Activated CD8-positive, alpha-beta memory T cell treated with anti-CD3 and anti-CD28 coated beads for 36 hours (primary cell): ENCODE measurements around the gene SMG6. TPM values are rescaled to one million over a fixed set of nuclear protein-coding genes. Genes with fewer than 3 reads are reported as not detected.

Experiments
- CTCF ChIA-PET: fragments of 350-600 bp; sonication (Branson Sonifier 250); formaldehyde crosslinking; loops from one replicate; lab custom pipeline; 2021; ENCODE audit warnings: antibody characterized with exemption; lab: Charles Lee
- POLR2A ChIA-PET: fragments of 350-600 bp; sonication (Branson Sonifier 250); formaldehyde crosslinking; loops from one replicate; lab custom pipeline; 2021; ENCODE audit warnings: antibody characterized with exemption; lab: Charles Lee
- total RNA-seq, 2 experiments: library from RNA; stranded (reverse); gene quantifications; one replicate each; pipeline ENCODE4 v1.2.3, GENCODE V29; 2021

The SMG6 gene
- total RNA-seq, 2 experiments from 2014 or later, result 55.0 to 60.8 TPM

DNA sequence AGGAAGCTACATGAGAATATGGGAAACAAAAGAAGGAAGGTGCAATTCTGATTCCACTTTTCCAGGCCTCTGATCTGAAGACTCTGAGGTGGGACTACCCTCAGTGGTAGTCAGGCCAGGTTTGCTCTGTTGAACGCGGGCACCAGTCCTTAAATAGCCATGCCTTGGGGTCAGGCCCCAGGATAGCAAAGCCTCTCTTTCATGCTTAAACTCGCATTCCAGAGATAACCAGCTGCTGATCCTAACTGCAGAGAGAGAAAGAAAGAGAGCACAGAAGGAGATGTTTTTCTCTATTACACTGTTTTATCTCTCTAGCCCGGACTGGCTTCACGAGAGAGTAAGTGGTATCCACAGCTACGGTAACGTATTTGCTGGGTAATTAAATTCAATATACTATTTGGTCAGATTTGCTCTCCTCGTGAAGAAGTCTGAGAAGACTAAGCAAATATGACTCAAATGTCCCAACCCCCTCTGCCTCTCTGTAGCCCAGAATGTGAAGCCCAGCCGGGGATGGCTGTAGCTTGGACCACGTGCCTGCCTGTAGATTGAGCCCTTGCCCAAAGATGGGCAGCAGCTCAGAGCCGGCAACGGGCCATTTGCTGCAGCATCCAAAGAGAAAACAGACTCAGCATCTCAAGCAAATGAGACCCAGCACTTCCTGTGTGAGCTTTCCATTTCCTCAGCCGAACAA, 122.2 kb downstream of the SMG6 start:
- ChIA-PET CTCF (interaction anchor here (0.8 kb wide), 1 partner anchor 101 kb away, joined by 3 read pairs; no protein-coding TSS in a partner anchor), POLR2A (no interaction called here)

DNA sequence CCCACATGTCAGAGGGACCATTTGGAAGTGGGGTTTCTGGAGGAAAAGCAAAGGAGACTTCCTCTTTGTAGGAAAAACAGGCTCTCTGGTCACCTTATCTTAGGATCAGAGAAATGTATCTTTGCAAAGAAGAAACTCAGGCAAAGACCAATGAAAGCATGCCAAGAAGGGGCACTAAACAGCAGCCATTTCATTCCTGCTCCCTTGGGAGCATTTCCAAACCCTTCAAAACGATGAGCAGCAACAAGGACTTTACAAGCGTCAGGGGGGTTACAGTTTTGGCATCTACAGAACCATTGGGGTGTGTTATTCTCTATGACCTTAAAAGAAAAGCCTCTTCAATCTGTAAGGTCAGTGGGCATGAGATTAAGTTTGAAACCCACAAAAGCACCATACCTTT, 122.8 kb downstream of the SMG6 start:
- CTCF ChIA-PET, result interaction anchor here (0.8 kb wide), 1 partner anchor 102 kb away, joined by 3 read pairs; no protein-coding TSS in a partner anchor
- POLR2A ChIA-PET, result no interaction called here

DNA sequence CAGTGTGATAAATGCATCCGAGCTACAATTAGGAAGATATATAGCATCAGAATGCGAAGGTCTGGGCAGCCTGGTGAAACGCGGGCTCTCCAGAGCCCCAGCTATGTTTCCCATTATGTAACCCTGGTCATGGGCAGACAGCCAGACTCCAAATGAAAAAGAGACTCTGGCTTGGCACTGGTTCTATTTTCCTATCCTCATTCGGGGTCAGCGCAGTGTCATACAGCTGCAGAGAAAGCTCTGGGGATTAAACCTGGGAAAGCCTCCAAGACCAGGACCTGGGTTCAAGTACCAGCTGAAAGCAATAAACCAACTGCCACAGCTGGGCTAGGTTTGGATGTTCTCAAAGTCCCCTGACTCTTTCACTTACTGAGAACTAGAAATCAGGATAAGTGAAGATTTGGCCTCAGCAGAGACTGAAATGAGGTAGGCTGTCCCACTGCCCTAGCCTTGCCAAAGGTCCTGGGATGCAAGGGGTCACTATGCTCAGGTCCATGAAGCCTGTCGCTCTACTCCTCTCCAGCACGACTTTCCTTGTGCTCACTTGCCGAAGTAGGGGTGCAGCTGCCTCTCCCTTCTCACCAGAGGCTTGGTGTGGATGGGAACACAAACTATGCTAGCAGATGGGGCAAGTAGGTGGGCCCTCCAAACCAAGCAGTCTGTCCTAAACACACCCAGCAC, 123.8 kb downstream of the SMG6 start:
- ChIA-PET CTCF (interaction anchor here (0.6 to 1.3 kb wide), 2 partner anchors 65 to 78 kb away, joined by 3 to 4 read pairs; no protein-coding TSS in a partner anchor), POLR2A (no interaction called here)

DNA sequence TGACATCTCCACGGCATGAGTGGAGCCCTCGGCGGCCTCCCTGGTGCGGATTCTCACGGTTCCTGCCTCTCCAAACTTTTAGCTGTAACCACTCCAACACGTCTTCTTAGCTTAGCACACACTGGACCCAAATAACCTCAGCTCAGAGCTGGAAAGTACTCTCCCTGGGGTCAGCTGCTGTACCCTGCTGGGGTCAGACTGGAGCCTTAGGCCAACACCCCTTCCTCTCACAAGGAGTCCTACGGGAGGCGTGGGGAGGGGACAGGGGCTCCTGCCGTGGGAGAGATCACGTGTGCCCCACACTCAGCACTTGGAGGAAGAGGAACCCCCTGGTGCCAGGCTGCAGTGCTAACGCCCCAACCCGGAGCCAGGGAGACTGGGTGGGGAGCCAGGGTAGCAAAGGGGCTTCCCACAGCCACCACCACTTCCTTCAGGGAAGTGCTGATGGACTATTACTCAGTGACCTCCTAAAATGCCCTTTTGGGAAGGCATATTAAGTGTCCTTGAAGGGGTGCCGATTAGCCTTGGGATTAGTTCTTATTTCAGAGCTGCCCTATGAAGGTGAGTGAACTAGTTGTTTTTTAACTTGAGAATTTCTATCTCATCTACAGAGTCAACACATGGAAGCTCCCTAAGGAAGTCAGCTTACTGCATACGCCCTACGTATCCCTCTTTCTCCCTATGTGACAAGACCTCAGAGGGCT, 124.6 kb downstream of the SMG6 start:
- CTCF ChIA-PET, result interaction anchor here (0.6 to 1.3 kb wide), 2 partner anchors 66 to 79 kb away, joined by 3 to 4 read pairs; no protein-coding TSS in a partner anchor
- POLR2A ChIA-PET, result no interaction called here

DNA sequence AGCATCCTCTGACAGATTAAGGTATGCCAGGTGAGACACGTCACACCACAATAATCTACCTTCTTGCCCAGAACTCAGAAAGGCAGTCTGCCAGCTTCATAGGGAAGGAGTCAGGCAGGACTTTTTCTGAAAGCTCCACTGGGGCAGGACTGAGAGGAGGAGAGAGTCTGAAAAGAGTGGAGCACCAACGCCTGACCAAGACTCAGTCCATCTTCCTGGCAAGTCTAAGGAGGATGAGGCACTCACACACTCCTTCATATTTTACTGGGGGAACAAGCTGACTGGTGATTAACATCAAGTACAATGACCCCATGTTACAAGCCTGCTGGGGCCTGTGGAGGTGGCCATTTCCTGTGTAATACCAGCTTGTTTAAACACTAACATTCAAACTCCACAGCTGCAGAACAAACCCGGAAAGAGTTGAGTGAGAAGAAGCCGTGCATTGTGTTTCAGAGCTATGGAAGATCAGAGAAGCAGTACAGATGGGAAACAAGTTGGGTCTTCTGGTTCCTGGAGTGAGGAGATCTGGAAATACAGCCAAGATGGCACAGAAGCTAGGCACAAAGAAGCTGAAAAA, 126.3 kb downstream of the SMG6 start:
- ChIA-PET CTCF (no interaction called here), POLR2A (no interaction called here)

DNA sequence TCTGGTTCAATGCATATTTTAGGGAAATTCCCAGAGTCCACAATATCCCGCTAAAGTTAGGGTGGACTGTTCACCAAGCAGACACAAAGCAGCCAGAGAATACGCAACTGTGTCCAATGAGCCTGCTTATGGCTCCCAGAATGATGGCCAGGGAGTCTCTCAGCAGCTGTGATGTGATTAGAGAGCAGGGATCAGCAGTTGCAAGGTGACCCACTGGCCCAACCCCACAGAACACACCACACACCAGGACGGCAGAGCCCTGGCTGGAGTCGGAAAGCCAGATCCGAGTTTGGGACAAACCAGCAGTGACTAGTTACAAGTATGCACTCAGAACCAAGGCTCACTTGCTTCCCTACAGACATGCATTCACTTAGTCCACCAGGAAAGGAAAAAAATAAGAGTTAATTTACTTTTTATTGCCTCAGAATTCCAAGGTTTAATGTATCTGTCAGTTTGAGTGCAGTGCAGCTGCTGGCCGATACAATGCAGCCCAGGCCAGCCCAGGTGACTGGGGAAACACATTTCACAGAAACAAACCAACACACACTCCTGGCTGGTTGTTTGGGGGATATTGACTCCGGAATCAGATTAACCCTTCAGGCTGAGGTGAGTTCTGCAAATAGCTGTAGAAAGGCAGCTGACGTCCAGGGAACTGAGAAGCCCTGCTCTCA, 127.0 kb downstream of the SMG6 start:
- CTCF ChIA-PET, result no interaction called here
- POLR2A ChIA-PET, result no interaction called here

DNA sequence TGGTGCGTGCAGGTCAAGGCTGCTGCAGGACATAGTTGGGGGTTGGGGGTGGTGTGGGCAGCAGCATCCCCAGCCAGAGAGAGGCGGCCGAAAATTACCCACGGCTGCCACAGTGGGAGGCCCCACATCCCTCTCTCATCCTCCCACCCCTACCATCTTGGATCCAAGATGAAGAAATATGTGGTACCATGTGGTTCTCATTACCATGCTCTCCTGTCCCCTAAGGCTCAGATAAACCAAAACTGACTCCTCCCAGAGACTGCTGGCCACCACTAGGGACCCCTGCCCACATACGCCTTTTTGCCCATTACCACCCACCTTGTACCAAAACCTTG, 128.3 kb downstream of the SMG6 start:
- ChIA-PET POLR2A (no interaction called here), CTCF (no interaction called here)

DNA sequence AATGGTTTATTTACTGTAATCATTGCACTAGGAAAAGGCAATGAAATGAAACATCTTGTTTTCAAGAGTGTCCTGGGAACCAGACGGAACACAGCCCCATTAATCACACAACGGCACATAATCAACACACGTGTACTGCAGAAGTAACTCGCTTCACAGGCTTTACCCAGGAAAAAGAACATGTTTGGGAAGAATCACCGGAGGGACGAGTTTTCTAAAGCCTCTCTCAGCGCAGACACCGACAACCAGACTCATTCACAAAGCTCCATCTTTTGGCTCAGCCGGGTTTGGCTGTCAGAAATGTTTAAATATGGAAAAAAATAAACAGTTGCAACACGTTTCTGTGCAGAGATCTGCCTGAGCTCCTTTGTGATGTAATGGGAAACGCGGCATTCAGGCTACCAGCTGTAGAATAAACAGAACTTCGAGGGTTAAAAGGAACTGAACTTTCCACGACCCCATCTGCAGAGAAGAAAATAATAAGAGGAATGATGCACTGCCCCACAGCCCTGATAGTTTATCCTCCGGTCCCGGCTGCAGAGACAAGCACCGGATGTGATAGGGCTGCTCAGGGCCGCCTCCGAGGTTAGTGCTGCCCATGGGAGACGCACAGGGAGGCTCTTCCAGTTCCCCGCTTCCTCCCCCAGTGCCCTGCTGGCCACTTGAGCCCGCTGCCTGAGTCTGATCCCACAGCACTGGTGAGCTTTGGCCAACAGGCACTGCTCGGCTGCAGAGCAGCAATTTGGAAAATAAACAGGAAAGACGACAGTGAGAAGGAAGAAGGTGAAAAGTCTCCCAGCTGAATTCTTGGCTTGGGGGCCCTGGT, 128.9 kb downstream of the SMG6 start:
- POLR2A ChIA-PET, result interaction anchor here (0.6 kb wide), 1 partner anchor 38 kb away, joined by 3 read pairs; no protein-coding TSS in a partner anchor
- CTCF ChIA-PET, result no interaction called here

DNA sequence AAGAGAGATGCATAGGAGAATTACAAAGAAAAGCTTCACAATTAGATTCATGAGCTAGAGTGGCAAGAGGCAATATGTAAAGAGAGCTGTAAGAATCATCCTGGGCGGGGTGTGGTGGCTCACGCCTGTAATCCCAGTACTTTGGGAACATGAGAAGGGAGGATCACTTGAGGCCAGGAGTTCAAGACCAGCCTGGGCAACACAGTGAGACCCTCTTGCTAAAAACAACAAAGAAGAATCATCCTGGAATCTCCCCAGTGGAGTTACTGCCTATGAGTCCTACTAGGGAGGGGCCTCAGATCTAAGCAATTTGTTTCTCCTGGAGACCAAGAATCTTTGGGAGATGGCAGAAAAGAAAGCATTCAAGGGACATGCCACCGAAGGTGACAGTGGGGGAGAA, 129.6 kb downstream of the SMG6 start:
- POLR2A ChIA-PET, result interaction anchor here (0.6 kb wide), 1 partner anchor 37 kb away, joined by 3 read pairs; no protein-coding TSS in a partner anchor
- CTCF ChIA-PET, result no interaction called here

DNA sequence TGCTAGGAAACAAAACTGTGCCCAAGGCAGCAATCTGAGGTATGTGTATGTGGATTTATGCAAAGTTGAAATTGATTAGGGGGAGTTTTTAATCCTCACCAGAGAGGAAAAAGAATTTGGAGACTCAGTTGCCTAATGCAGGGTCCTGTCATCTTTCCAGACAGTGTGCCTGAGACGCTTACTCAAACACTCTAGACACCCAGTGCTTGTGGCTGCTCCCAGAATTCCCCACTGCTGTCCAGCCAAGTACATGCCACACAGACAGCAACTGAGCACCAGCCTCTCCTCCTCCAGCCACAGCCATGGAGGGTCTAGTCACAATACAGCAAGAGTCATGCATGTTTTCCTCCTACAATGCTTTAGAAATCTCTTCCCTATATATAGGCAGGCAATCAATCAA, 130.6 kb downstream of the SMG6 start:
- POLR2A ChIA-PET, result interaction anchor here (0.6 kb wide), 1 partner anchor 8 kb away, joined by 4 read pairs; no protein-coding TSS in a partner anchor
- CTCF ChIA-PET, result no interaction called here

DNA sequence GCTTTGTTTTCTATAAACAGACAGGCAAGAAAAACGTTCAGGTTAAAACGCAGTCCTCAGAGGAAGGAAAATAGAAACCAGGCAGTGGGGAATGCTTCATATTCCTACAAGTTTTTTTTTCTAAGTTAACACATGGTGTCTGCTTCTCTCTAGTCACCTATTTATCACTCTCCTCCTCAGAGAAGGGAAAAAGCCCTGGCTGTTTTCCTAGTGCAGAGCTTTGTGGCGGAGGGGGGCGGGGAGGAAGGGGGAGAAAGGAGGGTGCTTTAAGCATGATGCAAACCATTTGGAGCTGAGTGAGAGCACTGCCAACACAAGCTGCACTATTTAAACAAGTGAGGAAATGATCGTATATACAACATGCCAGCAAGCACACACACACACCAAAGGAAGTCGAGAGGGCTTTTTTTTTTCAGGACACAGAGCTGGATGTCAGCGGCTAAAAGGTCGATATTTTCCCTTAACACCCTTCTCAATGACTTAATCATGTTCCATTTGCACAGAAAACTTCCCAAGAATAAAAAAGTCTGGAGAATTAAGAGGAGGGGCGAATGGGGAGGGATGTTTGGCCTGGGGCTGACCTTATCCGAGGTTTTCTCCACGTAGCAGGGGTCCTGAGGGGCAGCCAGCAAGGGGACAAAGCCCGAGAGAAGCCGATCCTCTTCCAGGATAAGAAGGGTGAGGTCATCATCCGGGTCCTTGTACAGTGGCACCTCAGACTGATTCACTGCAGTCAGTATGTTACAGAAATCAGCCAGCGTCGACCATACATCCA, 131.3 kb downstream of the SMG6 start:
- ChIA-PET CTCF (interaction anchor here (0.7 kb wide), 1 partner anchor 343 kb away, joined by 3 read pairs; no protein-coding TSS in a partner anchor), POLR2A (no interaction called here)

DNA sequence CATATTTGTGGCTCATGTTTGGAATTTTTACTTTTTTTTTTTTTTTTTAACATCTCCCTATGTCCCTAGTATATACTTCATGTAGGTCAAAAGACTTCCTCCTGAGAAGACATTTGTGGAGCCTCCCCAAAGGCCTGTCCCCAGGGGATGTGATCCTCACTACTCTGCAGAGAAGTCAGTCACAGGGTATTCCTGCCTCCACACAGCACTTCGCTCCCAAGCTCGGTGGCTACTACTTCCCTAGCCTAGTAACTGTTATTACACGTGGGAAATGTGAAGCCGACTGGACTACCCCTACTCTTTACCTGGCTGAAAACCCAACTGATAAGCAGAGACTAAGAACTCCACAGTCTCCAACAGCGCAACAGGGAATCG, 131.9 kb downstream of the SMG6 start:
- ChIA-PET POLR2A (no interaction called here), CTCF (interaction anchor here (0.7 kb wide), 1 partner anchor 344 kb away, joined by 3 read pairs; no protein-coding TSS in a partner anchor)

DNA sequence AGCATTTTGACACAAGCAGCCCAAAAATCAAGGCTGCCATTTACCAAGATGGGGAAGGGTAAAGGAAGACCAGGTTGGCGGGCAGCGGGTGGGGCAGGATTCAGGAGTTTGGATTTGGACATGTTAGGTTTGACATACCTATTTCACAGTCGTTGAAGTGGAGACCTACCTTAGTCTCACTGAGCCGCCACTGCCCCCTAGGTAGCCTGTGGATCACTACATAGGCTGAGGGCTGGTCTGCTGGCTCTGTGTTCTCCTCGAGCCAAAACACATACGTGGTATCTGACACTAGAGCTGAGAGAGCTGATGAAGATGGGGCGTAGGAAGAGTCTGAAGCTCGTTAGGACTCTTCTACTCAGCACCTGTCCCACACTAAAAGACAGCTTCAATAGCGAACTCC, 133.6 kb downstream of the SMG6 start:
- ChIA-PET POLR2A (no interaction called here), CTCF (interaction anchor here (0.6 kb wide), 2 partner anchors 25 to 115 kb away, joined by 3 to 4 read pairs; partner anchors contain the start of gene HIC1)

DNA sequence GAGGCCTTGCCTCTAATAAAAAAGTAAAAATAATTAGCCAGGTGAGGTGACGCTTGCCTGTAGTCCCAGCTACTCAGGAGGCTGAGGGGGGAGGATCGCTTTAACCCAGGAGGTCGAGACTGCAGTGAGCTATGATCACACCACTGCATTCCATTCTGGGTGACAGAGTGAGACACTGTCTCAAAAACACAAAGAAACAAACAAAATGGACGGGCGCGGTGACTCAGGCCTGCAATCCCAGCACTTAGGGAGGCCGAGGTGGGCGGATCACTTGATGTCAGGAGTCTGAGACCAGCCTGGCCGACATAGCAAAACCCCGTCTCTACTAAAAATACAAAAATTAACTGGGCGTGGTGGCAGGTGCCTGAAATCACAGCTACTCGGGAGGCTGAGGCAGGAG, 137.9 kb downstream of the SMG6 start:
- POLR2A ChIA-PET, result interaction anchor here (0.7 to 0.8 kb wide), 2 partner anchors 8 to 28 kb away, joined by 3 to 4 read pairs; no protein-coding TSS in a partner anchor

DNA sequence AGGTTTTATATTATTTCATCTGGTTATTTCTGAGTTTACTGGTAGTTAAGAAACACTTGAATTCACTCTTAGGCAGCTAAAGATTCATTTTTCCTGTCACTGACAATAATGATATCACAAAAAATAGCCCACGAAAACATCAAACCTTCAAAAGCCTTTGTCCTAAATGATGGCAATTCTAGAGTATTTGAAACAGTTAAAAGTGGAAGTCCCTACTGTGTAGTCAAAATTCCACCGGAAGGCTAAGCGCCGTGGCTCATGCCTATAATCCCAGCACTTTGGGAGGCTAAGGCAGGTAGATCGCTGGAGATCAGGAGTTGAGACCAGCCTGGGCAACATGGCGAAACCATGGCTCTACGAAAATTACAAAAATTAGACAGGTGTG, 145.2 kb downstream of the SMG6 start:
- ChIA-PET POLR2A (no interaction called here), CTCF (no interaction called here)

More for the DNA sequence above, 137.9 kb downstream of the SMG6 start:
- CTCF ChIA-PET, result interaction anchor here (1.0 kb wide), 1 partner anchor 113 kb away, joined by 3 read pairs; no protein-coding TSS in a partner anchor

DNA sequence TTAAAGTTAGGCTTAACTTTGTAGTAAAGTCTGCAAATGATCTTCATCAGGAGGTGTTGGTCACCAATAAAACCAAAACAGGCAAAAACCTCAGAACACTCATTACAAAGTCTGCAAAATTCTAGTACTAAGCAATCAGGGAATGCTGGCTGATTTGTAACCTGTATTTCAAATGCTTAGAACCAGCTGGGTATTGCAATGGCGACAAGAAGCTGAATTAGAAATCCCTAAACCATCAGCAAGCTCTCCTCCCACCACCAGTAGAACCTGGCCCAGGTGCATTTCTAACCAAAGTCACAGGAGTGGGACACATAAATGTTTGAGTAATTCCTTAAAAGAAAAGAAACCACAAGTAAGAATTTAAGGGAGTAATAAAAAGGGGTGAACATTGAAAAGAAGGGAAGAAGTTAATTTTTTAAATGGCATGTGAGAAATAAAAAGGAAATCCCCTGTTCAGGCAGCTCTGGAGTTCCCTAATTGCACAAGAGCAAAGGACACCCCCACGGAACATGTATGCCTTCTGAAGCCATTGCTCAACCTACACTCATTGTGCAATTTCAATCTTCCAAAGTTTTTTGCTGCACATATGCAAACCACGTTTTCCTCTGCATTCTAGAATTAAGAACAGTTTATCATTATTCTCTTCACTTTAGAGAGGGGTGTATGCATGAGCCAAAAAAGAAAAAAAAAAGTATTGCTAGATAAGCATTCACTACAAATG, 145.8 kb downstream of the SMG6 start:
- CTCF ChIA-PET, result no interaction called here

DNA sequence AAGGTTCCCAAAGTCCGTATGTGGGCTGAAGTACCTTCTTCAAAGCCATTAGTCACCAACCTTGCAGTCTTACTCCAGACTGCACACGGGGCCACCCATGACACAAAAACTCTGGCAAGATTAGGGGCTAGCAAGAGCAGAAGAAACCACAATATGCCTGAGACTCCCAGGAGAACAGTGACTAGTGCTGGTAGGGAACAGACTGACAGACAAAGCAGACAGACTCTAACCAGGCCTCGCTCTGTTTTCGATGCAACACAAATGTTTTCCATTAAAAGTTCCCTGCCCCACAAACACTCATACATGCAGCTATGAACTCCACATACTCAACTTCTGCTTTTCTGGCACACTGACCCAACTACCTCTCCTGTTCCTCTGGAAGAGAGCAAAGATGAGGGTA, 146.5 kb downstream of the SMG6 start:
- ChIA-PET POLR2A (no interaction called here), CTCF (no interaction called here)

More for the DNA sequence above, 145.8 kb downstream of the SMG6 start:
- POLR2A ChIA-PET, result no interaction called here
